Subcutaneous adipose tissue (tissue), 4 donors: ENCODE results near the gene KDM8. TPM values are rescaled to one million over a fixed set of nuclear protein-coding genes. Genes with fewer than 3 reads are reported as not detected.

Source experiments
- CTCF ChIP-seq: fragments of 450-650 bp; IDR thresholded peaks from one replicate; pipeline ENCODE4 v1.5.1; 2016; ENCODE audit warnings: low read depth, mild to moderate bottlenecking, control low read depth, antibody characterized with exemption, moderate library complexity
- total RNA-seq, 4 donors: library from RNA; depleted of rRNA; stranded (reverse); fragments of >200 nt; gene quantifications; one replicate each; pipeline ENCODE4 v1.1.0, GENCODE V29; 2016

The KDM8 gene
- total RNA-seq, 4 donors from 2014 or later, result 2.7 to 5.5 (median 4.3) TPM

GRCh38 chr16:27220120-27220519 lies 16.8 kb downstream of the KDM8 start:
- no peak for TF ChIP-seq CTCF

GRCh38 chr16:27220527-27220926 lies 17.2 kb downstream of the KDM8 start:
- no peak for TF ChIP-seq CTCF

GRCh38 chr16:27220991-27221390 lies 17.7 kb downstream of the KDM8 start:
- no peak for TF ChIP-seq CTCF

GRCh38 chr16:27221576-27222248 lies 18.4 kb downstream of the KDM8 start:
- TF ChIP-seq CTCF, result no peak

GRCh38 chr16:27222249-27223225 lies 19.2 kb downstream of the KDM8 start:
- TF ChIP-seq CTCF, result no peak

GRCh38 chr16:27223226-27223610 lies 19.9 kb downstream of the KDM8 start:
- no peak for TF ChIP-seq CTCF

GRCh38 chr16:27223701-27224100 lies 20.4 kb downstream of the KDM8 start:
- no peak for TF ChIP-seq CTCF
